A673 (cell line): ENCODE results near the gene MAEL. TPM values are rescaled to one million over a fixed set of nuclear protein-coding genes. Genes with fewer than 3 reads are reported as not detected.

Source experiments
- BruUV-seq: library from RNA; stranded (reverse); fragments of 400-500 nt; replicated peaks from 2 replicates; lab custom pipeline; 2021; lab: Mats Ljungman, UMichigan
- CTCF ChIA-PET: fragments of 300-600 bp; sonication (Branson Sonifier 250); formaldehyde crosslinking; loops from one replicate; lab custom pipeline; 2022; ENCODE audit warnings: antibody characterized with exemption; lab: Charles Lee
- POLR2A ChIA-PET: fragments of 300-600 bp; sonication (Branson Sonifier 250); formaldehyde crosslinking; loops from one replicate; lab custom pipeline; 2022; ENCODE audit warnings: antibody characterized with exemption; ENCODE audit not compliant: low non-redundant PET; lab: Charles Lee
- DNase-seq: peaks from one replicate; pipeline ENCODE4 v3.0.0-alpha.2; 2015; ENCODE audit warnings: low spot score
- H3K27ac ChIP-seq: fragments of 200-600 bp; sonication (generic); 2 replicates; pipeline ENCODE4 v1.5.1; 2016; ENCODE audit warnings: mixed run types, low read depth, mild to moderate bottlenecking, mixed read lengths, antibody characterized with exemption, low read length; ENCODE audit not compliant: poor library complexity, severe bottlenecking
- H3K27me3 ChIP-seq: fragments of 200-600 bp; sonication (generic); replicated peaks from 2 replicates; pipeline ENCODE4 v1.6.1; 2017; ENCODE audit warnings: mixed run types, low read depth, mild to moderate bottlenecking, mixed read lengths, antibody characterized with exemption, low read length; ENCODE audit not compliant: insufficient read depth, poor library complexity
- H3K36me3 ChIP-seq: fragments of 200-600 bp; sonication (generic); 2 replicates; pipeline ENCODE4 v1.6.1; 2016; ENCODE audit warnings: mixed run types, mild to moderate bottlenecking, mixed read lengths, antibody characterized with exemption, low read length; ENCODE audit not compliant: insufficient read depth, poor library complexity, severe bottlenecking
- H3K4me1 ChIP-seq: fragments of 200-600 bp; sonication (generic); 2 replicates; pipeline ENCODE4 v1.6.1; 2017; ENCODE audit warnings: mixed run types, mild to moderate bottlenecking, mixed read lengths, antibody characterized with exemption, low read length; ENCODE audit not compliant: insufficient read depth, poor library complexity, severe bottlenecking
- H3K4me3 ChIP-seq: fragments of 200-600 bp; sonication (generic); 2 replicates; pipeline ENCODE4 v1.5.1; 2016; ENCODE audit warnings: low read depth, mixed run types, mild to moderate bottlenecking, mixed read lengths, low read length; ENCODE audit not compliant: poor library complexity, severe bottlenecking
- H3K9me3 ChIP-seq: fragments of 200-600 bp; sonication (generic); 2 replicates; pipeline ENCODE4 v1.6.1; 2016; ENCODE audit warnings: mixed run types, low read depth, mild to moderate bottlenecking, mixed read lengths, antibody characterized with exemption, low read length; ENCODE audit not compliant: poor library complexity, severe bottlenecking
- CTCF ChIP-seq: fragments of 300-800, 200-600 bp; sonication (generic); conservative IDR thresholded peaks from 2 replicates; pipeline ENCODE4 v1.5.1; 2017; ENCODE audit warnings: low read depth, mild to moderate bottlenecking, antibody characterized with exemption, low read length, moderate library complexity, mixed read lengths
- EZH2 ChIP-seq: fragments of 200-600 bp; sonication (generic); IDR thresholded peaks from 2 replicates; pipeline ENCODE4 v1.6.1; 2017; ENCODE audit warnings: borderline replicate concordance, low read depth, mild to moderate bottlenecking, mixed read lengths, antibody characterized with exemption, low read length; ENCODE audit not compliant: poor library complexity, severe bottlenecking
- intact Hi-C: fragments of 100-400 bp; cut with micrococcal nuclease; formaldehyde crosslinking; loops from one replicate; pipeline ENCODE4 v1.10.0; 2022; ENCODE audit not compliant: unreplicated experiment
- total RNA-seq: library from RNA; stranded (reverse); gene quantifications from 2 replicates; pipeline ENCODE4 v1.2.3, GENCODE V29; 2021

Gene MAEL
- total RNA-seq, 1 experiment from 2014 or later, result not detected

GRCh38 chr1:166956057-166956850 lies 32.8 kb upstream of the MAEL start:
- BruUV-seq, result no TSS peak
- CTCF ChIA-PET, result no interaction called here
- Histone ChIP-seq H3K36me3 (no peaks in the 10 kb centered on the region), H3K9me3 (no peaks in the 10 kb centered on the region), H3K27me3 (peaks cover 98% of the 10 kb centered on the region), H3K27ac (no peak overlapping the region), H3K4me3 (no peak overlapping the region), H3K4me1 (no peaks in the 10 kb centered on the region)
- intact Hi-C loops, result no loop called here
- no peak for DNase-seq
- TF ChIP-seq CTCF, result no peak
- no peak for TF ChIP-seq EZH2
- POLR2A ChIA-PET, result no interaction called here

GRCh38 chr1:166956872-166957271 lies 32.2 kb upstream of the MAEL start:
- TF ChIP-seq CTCF (no peak), EZH2 (no peak)
- Histone ChIP-seq H3K36me3 (no peaks in the 10 kb centered on the region), H3K9me3 (no peaks in the 10 kb centered on the region), H3K4me1 (no peaks in the 10 kb centered on the region), H3K27ac (no peak overlapping the region), H3K27me3 (peaks cover 98% of the 10 kb centered on the region), H3K4me3 (no peak overlapping the region)
- no TSS peak for BruUV-seq
- CTCF ChIA-PET, result no interaction called here
- POLR2A ChIA-PET, result no interaction called here
- intact Hi-C loops, result no loop called here
- no peak for DNase-seq

GRCh38 chr1:166960858-166961474 lies 28.1 kb upstream of the MAEL start:
- CTCF ChIA-PET, result no interaction called here

More at GRCh38 chr1:166960858-166961474, 28.1 kb upstream of the MAEL start:
- no peak for TF ChIP-seq CTCF
- POLR2A ChIA-PET, result no interaction called here
- H3K4me3 ChIP-seq, result no peak overlapping the region
- peaks cover 99% of the 10 kb centered on the region for H3K27me3 ChIP-seq
- BruUV-seq, result no TSS peak
- DNase-seq, result no peak
- no peaks in the 10 kb centered on the region for H3K36me3 ChIP-seq
- no peaks in the 10 kb centered on the region for H3K4me1 ChIP-seq
- intact Hi-C loops, result no loop called here
- H3K27ac ChIP-seq, result no peak overlapping the region
- H3K9me3 ChIP-seq, result no peaks in the 10 kb centered on the region
